GM19452 (cell line): ENCODE data around the gene BUD23.
"Not testable (repeated sequence)": the region's sequence is repeated elsewhere in the genome, so short reads cannot be mapped to it uniquely, and the experiment has no call there.

Source experiments
- ATAC-seq: cut with Tn5 transposase; IDR thresholded peaks from one replicate; pipeline ENCODE4 v1.9.1; 2021; ENCODE audit not compliant: unreplicated experiment

BUD23 gene

GRCh38 chr7:73700581-73701134, 17.3 kb downstream of the BUD23 start:
- no peak for ATAC-seq

GRCh38 chr7:73701357-73701995, 18.1 kb downstream of the BUD23 start:
- ATAC-seq: no peak

- no peak for ATAC-seq
Measured at GRCh38 chr7:73702226-73702625, 18.8 kb downstream of the BUD23 start.

DNA sequence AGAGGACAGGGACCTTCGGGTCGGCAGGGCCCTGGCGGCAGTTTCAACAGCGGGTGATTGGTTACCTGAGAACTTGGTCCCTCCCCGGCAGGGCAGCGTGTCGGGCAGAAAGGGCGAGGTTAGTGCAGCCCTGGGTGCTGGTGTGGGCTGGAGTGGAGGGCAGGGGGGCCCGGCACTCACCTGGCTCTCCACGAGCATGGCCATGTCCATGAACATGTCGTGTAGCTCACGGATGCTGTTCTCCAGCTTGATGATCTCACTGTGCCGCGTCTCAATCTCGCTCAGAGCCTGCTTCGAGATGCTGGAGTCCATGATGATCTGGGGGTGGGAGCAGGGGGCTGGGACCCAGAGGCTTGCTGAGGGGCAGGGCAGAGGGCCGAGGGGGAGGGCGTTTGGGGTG, 19.3 kb downstream of the BUD23 start:
- ATAC-seq: no peak

- ATAC-seq: no peak
Measured at GRCh38 chr7:73703225-73703624, 19.8 kb downstream of the BUD23 start.

DNA sequence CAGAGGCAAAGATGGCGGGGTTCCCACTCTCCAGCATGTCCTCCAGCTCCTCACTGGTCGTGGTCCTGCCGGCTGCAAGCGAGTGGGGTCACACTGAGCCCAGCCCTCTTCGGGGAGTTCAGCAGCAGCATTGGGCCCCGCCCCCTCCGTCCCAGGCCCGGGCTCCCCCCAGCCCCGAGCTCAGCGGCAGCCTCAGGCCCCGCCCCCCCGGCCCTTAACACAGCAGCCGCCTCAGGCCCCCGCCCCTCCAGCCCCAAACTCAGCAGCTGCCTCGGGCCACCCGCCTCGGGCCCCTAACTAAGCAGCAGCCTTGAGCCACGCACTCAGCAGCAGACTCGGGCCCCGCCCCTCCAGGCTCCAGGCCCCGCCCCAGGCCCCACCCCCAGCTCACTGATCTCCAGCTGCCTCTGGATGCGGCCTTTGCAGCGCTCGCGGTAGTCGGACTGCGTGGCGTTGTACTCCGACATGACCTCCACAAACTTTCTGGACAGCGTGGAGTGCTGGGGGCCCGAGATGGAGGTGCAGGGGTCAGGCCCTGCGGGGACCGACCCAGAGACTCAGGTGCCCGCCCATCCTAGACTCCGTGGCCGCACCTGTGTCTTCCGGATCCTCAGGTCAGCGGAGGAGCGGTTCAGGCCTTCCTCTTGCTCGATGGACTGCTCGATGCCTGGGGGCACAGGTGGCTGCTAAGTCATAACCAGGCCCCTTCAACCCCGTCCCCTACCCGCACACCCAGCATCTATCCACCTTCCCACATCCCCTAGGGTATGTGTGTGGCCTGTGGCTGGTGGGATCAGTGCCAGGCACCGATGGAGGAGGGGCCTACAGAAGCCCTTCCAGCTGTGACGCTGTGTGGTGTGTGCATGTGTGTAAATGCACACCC, 20.6 kb downstream of the BUD23 start:
- no peak for ATAC-seq

DNA sequence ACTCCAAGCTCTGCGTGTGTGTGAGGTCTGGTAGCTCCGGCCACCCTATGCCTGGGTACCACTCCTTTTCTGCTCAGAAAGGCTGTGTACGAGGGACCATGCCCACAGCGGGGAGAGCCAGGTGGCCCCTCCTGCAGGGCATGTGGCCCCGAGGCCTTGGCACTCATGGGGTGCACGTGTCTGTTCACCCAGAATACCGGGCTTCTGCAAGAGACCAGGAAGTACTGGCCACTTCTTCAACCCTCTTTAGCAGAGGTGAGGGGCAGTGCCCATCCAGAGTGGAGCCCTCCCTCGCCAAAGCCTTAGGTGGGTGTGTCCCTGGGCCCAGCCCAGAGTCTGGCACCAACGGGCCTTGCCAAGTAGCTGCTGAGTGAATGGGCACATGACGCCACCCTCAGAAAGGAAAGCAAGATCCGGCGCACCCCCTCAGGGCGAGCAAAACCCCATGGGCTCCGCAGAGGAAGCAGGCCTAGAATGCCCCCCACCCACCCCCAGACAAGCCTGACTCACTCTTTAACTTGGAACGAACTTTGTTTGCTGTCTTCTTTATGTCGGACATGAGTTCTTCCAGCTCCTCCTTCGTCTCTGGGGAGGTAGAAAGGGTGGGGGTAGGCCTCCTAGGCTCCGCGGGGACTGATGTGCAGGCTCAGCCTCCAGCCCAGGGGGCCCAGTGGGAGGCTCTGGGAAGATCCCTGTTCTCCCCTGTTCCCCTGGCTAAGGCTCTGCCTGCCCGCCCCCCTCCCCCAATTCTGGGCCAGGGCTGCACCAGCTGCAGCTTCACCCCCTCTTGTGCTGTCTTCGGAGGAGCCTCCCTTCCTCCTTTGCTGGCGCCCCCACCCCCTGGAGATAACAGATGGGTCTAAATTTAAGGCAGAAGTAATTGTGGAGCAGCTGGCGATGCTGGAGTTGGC, 21.5 kb downstream of the BUD23 start:
- ATAC-seq: no peak

DNA sequence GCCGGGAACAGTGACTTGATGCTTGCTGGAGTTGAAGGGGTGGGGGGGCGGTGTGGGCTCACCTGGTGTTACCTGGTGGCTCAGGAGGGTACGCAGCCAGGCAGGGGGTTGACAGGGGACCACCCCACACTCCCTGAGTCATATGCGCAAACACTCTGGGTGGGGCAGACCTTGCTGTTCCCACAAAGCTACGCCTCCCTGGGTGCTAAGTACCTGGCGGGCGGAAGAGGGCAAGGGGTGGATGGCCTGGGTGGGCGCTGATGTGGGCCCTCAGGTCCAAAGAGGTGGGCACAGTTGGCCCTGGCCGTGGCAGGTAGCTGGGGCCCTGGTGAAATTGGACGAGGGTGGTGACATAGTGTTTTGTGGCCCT, 22.1 kb downstream of the BUD23 start:
- no peak for ATAC-seq

GRCh38 chr7:73706126-73707044, 23.0 kb downstream of the BUD23 start:
- no peak for ATAC-seq

DNA sequence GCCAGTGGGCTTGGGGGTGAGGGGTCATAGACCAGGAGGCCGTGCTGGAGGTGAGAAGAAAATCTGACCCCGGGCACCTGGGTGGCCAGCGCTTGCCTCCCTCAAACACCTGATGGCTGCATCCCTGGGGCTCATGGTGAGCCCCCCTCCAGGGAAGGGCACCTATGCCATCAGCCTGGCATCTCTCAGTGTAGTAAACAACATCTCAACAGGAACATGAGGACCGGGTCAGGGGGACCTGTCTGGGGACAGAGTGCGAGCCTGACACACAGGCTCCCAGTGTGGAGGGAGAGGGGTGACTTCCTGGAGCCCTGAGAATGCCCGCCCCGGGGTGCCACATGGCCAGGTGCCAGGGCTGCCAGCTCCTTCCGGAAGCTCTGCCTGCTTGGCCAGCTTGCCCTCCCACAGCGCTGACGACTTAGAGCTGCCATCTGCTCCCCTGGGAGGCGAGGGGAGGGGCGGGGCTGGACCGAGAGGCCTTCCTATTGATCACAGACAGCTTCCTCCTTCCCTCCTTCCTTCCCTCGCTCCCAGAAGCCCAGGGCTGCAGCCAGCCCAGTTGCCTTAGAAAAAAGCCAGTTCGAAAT, 23.7 kb downstream of the BUD23 start:
- no peak for ATAC-seq

GRCh38 chr7:73708961-73709549, 25.7 kb downstream of the BUD23 start:
- ATAC-seq: no peak

DNA sequence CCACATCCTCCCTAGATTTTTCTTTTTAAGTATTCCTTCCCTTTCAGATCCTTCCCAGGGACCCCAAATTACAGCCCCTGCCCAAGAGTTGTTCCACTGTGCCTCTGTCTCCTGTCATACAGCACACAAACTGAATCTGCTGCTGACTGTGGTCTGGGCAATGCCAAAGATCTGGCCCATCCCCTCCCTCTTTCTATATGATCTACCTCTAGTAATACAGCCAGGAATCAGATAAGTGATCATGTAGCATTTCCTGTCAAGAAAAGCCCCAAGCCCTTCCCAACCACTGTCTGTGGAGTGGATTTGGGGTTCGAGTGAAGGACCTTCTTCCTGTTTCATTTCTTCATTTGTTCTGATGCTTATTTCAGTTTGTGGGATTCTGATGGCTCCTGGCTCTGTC, 29.4 kb downstream of the BUD23 start:
- ATAC-seq: no peak

GRCh38 chr7:73713319-73713718, 29.9 kb downstream of the BUD23 start:
- ATAC-seq: not testable (repeated sequence)

DNA sequence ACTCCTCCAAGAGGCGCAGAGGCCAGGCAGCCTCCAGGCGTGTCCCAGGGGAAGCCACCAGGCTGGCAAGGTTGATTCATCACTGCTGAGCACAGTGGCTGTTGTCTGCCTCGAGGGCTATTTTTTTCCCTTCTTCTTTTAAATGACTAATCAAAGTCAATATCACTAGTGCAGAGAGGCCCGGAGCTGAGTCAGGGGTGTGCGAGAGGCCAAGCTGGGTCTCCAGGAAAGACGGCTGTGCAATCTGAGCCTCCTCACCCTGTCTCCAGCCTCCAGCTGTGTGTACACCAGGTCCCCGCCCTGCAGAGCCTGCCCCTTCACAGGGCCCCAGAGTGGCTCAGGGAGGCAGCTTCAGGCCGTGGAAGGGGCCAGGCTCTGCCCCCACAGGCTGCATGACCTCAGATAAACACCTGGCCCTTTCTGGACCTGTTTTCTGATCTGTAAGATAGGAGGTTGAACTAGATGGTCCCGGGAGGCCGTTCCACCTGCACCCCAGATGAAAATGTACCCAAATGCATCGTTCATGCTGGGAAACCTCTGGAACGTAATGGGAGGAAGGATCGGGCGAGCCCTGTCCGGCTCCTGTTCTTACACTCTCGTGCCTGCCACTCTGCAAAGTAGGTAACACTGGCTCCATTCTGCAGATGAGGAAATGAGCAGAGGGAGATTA, 32.4 kb downstream of the BUD23 start:
- no peak for ATAC-seq

GRCh38 chr7:73716318-73716890, 33.0 kb downstream of the BUD23 start:
- no peak for ATAC-seq

GRCh38 chr7:73717025-73717807, 33.8 kb downstream of the BUD23 start:
- no peak for ATAC-seq

DNA sequence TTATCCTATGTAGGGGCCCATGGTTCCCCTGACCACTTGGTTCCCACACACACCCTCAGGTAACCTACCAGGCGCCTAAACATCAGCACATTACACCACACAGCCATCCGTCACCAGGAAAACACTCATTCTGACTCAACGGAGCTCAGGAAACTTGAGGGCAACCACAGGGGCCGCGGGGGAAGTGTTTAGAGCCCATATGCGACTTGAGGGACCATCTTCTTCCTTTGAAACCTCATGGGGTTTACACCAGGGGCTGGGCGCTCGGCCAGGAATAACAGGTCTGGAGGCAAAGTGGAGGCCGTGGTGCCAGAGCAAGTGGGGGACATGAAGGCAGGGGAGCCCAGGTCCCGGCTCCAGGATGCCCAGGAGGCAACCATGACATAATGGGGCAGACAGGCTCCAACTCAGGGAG, 34.6 kb downstream of the BUD23 start:
- ATAC-seq: no peak

GRCh38 chr7:73718438-73718881, 35.1 kb downstream of the BUD23 start:
- no peak for ATAC-seq
